GM18507 (cell line): ENCODE measurements around the gene CD52.
"Not testable (repeated sequence)": the region's sequence is repeated elsewhere in the genome, so short reads cannot be mapped to it uniquely, and the experiment has no call there.

Source experiments
- DNase-seq: peaks from one replicate; pipeline ENCODE4 v3.0.0; 2011; ENCODE audit warnings: low read depth; ENCODE audit not compliant: insufficient read length; ENCODE audit errors: extremely low spot score
- FAIRE-seq: peaks from 2 replicates; lab custom pipeline; 2011; peaks lifted over from hg19 to GRCh38; lab: Jason Lieb, UNC

CD52 gene

DNA sequence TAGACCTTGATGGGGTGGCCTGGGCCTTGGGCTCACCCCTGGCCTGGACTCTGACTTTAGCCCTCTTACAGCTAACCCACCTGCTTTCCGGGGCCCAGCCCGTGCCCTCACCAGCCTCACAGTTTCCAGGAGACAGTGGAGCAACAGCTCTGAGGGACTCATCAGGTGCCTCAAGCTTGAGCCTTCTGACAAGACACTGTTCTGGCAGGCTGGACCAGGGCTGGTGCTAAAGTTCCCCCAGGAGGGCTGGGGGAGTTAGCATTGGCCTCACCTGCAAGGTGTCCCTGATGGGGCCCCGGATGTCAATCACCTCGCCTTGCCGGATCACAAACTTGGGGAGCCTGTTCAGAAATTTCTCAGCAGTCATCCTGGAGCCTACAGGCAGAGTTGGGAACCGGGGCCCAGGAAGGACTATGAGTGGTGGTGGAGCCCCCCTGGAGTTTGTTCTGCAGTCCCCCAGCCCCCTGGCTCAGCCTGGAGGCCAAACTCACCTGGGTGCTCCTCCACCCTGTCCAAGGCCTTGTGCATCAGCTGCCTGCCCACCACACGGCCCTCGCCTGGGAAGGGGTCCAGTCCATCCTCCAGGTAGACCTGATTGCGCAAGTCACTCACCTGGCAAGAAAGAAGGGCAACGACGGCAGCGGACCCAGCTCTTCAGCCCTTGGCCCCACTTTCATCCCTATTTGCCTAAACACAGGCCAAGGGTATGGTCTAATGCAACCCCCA is 33.7 kb upstream of the CD52 start:
- no peak for DNase-seq
- FAIRE-seq, result no peak

- FAIRE-seq (peak; percentile 68), DNase-seq (no peak)
Measured at GRCh38 chr1:26284597-26285347, 33.0 kb upstream of the CD52 start.

DNA sequence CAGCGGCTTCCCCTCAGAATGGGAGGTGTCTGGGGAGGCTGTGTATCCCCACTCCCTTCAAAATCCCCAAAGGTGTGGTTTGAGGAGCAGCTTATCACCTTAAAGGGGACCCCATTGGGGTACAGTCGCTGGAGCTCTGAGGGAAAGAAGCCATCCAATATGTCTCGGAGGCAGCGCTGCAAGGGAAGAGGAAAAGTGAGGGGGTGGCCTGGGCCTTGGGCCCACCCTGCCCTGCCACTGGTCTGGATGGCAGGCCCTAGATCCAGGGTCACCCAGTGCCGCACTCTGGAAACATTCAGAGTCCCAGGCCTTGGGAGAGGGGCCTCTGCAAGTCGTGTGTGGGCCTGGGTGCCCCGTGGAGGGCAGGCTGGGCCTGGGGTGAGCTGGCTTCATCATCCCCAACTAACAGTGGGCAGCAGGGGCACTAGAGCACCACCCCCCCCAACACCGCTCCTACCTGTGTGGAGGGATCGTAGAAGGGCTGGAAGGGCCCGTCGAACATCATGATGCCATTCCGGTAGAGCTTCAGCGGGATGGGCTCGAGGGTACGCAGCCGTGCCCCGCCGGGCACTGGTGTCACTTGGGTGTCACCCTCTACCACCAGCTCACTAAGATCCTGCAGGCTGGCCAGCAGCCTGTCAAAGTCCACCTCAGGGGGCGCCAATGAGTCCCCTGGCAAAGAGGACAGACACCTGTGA is 32.2 kb upstream of the CD52 start:
- DNase-seq (no peak), FAIRE-seq (peak; percentile 18)

- no peak for DNase-seq
- FAIRE-seq, result no peak
Measured at GRCh38 chr1:26286064-26286416, 31.7 kb upstream of the CD52 start.

DNA sequence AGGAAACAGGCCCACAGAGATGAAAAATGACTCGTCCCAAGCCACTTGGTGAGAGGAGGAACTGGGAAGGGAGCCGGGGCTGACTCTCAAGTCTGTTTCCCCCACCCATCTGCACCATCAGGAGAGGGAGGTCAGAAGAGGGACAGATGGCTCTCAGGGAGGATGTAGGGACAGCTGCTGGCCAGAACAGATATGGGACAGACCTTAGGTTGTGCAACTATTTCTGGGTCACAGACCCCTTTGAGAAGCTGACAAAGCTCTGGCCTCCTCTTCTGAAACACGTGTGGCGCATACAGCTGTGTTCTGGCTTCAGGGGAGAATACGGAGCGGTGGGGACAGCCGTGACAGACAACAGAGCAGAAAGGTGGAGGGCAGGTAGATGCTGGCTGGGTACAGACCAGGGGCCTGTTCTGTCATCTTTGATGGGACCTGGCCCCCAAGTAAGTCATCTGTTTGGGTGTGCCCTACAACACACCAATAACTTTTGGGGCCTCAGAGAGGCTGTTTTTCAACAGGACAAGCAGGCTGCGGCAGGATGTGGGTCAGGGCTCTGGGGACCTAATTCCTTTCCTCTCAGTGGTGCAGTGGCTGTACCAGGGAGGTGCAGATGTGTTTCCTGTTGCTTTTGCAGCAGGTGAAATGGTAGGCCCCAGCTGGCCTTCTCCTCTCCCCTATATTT is 30.6 kb upstream of the CD52 start:
- FAIRE-seq, result peak; percentile 87
- no peak for DNase-seq

DNA sequence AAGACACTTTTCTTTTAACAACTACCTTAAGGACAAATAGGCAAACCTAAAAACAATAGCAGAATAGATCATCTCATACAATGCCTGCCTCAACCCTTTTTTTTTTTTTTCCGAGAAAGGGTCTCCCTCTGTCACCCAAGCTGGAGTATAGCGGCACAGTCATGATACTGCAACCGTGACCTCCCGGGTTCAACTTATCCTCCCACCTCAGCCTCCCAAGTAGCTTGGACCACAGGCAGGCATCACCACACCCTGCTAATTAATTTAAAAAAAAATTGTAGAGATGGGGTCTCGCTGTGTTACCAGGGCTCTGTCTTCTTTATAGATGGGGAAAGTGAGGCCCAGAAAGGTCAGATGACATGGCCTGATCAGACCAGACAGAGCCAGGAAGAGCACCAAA is 29.9 kb upstream of the CD52 start:
- FAIRE-seq (peak; percentile 41), DNase-seq (no peak)

- FAIRE-seq (peak; percentile 59), DNase-seq (no peak)
Measured at GRCh38 chr1:26288311-26288941, 29.3 kb upstream of the CD52 start.

- peak; percentile 82 for FAIRE-seq
Measured at GRCh38 chr1:26289158-26290059, 28.3 kb upstream of the CD52 start.

DNA sequence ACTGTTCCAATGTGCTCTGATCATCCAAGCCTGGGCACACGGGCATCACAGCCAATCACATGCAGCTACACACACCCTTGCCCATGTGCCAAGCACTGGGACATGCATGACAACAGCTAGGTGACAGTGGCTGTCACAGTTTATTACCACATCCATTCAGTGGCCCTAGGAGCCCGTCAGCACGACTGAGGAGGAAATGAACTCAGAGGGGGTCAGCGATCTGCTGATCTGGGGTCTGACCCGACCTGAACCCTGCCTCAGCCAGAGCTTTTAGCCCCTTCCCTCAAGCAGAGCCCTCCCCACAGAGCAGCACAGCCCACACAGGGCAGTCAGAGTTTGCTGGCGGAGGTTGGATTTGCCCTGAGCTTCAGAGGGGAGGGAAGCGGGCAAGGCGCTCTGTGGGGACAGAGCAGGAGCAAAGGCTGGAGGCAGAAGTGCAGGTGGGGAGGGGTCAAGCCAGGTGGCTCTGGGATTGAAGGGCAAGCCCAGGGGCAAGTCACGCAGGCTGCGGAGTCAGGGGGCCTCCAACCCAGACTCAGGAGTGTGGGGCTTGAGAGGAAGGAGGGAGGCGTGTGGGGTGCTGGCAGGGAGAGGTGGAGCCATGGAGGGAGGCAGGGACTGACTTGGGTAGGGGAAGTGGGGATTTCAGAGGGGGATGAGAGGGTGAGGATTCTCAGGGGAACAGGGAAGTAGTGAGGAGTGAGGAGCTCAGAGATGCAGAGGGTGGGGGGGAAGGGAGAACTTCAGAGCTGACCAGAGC is 27.5 kb upstream of the CD52 start:
- DNase-seq, result no peak
- peak; percentile 35 for FAIRE-seq

More at GRCh38 chr1:26289158-26290059, 28.3 kb upstream of the CD52 start:
- peak; percentile 67 for DNase-seq

GRCh38 chr1:26290882-26291261 is 26.9 kb upstream of the CD52 start:
- DNase-seq, result no peak
- FAIRE-seq, result no peak

- FAIRE-seq (no peak), DNase-seq (no peak)
Measured at GRCh38 chr1:26291433-26291832, 26.3 kb upstream of the CD52 start.

- no peak for DNase-seq
- no peak for FAIRE-seq
Measured at GRCh38 chr1:26291939-26292338, 25.8 kb upstream of the CD52 start.

DNA sequence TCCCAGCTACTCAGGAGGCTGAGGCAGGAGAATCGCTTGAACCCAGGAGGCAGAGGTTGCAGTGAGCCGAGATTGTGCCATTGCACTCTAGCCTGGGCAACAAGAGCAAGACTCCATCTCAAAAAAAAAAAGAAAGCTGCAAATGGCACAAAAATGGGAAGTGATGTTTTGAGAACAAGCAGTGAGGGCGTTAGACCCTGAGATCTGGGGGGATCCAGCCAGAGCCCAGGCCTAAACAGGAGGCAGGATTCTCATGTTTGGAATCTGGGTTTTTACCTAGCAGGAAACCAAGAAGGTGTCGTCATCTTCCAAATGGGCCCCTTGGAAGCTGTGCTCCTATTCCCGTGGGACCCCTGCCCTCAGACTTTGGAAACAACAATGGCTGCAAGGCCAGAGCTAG is 25.0 kb upstream of the CD52 start:
- DNase-seq, FAIRE-seq: not testable (repeated sequence)

- DNase-seq, result no peak
- FAIRE-seq, result no peak
Measured at GRCh38 chr1:26293911-26294463, 23.8 kb upstream of the CD52 start.

DNA sequence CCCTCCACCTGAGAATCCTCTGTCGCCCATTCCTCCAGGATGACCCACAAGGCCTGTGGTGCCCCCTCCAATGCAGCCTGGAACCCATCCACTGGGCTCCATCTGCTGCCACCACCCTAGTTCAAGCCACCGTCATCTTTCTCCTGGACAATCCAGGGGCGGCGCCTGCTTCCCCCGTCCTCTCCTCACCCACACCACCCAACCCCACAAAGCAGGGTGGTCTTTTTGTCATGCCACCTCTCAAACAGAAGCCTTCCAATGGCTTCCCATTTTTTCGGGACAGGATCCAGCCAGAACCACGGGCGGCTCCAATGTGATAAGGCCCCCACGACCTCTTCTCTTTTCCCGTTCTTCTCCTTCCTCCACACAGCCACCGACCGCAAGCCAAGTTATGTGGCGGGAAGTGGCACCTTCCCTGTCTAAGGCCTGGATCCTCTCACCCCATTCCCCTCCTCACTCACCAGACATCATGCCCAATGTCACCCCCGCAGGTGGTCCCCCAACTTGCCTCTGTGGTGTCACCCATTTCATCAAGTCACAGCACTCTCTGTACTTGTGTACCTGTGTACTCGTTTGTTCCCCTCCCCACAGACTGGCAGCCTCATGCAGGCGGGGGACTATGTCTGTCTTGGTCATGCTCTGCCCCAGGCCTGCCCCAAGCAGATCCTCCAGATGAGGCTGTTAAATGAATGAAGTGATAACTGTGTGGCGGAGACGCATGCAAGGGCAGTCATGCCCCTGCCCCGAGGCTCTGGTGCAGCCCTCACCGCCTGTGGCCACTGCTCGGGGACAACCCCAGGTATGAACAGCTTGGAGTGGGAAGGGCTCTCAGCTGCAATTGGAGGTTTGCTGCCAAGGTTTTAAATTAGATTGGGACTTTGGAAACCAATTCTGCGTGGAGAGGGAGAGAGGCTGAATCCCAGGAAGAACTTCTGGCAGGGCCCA is 22.3 kb upstream of the CD52 start:
- no peak for FAIRE-seq
- no peak for DNase-seq

- DNase-seq (no peak), FAIRE-seq (no peak)
Measured at GRCh38 chr1:26296340-26297056, 21.3 kb upstream of the CD52 start.
